AG09319 (cell line): ENCODE data around the gene GBP1.

ENCODE experiments used
- DNase-seq: peaks from one replicate; pipeline ENCODE4 v3.0.0-alpha.2; 2010; ENCODE audit warnings: low read depth; ENCODE audit errors: extremely low read depth
- CTCF ChIP-seq: IDR thresholded peaks from 2 replicates; pipeline ENCODE4 v1.5.1; 2011; ENCODE audit warnings: low read depth, mild to moderate bottlenecking, inconsistent platforms, low read length, moderate library complexity

Gene GBP1

GRCh38 chr1:89005286-89006151 lies 59.5 kb downstream of the GBP1 start:
- DNase-seq = no peak
- TF ChIP-seq CTCF = no peak
